K562 (cell line): ENCODE measurements around the gene SMC3. TPM values are rescaled to one million over a fixed set of nuclear protein-coding genes. Genes with fewer than 3 reads are reported as not detected.

Experiments
- ATAC-seq: fragments of 200-7000 bp; cut with Tn5 transposase; 3 replicates; pipeline ENCODE4 v1.9.1; 2020; ENCODE audit warnings: moderate library complexity
- BruUV-seq: library from RNA; stranded (reverse); fragments of 400-500 nt; replicated peaks from 2 replicates; lab custom pipeline; 2021; lab: Mats Ljungman, UMichigan
- CTCF ChIA-PET: fragments of 300-600 bp; formaldehyde crosslinking; extraction: SDS; loops from one replicate; lab custom pipeline; 2021; ENCODE audit warnings: low intra/inter-chr PET ratio; lab: Yijun Ruan, JAX
- POLR2A ChIA-PET: fragments of 300-600, 350-650 bp; sonication (Branson Sonifier 250); formaldehyde crosslinking; extraction: SDS; loops from one replicate; lab custom pipeline; 2021; ENCODE audit warnings: antibody characterized with exemption, inconsistent platforms; lab: Yijun Ruan, JAX
- DNase-seq, 4 experiments: peaks; one replicate each; pipeline versions ENCODE4 v3.0.0 to v3.0.0-alpha.2; 2011 to 2018; ENCODE audit warnings: low spot score in 3 of 4, mixed read lengths in 3 of 4; ENCODE audit errors: extremely low read depth in 1 of 4
- FAIRE-seq: peaks from 2 replicates; lab custom pipeline; 2011; peaks lifted over from hg19 to GRCh38; lab: Jason Lieb, UNC
- H2AFZ ChIP-seq: 2 replicates; pipeline ENCODE4 v1.6.0; 2011; ENCODE audit warnings: low read depth, low read length, control low read depth, inconsistent platforms
- H3K27ac ChIP-seq: fragments of 200-600 bp; 3 replicates; pipeline ENCODE4 v1.8.0; 2011; ENCODE audit warnings: low read depth, mild to moderate bottlenecking, control low read depth, inconsistent platforms, low read length, moderate library complexity, mixed read lengths; ENCODE audit errors: extremely low read depth
- H3K27me3 ChIP-seq, 2 experiments: fragments of 300-600 bp in 1 of 2; 2 replicates in 1 of 2; 3 replicates in 1 of 2; pipeline versions ENCODE4 v1.6.0 to v1.8.0; 2011; ENCODE audit warnings: inconsistent platforms in 2 of 2, low read length in 2 of 2, mild to moderate bottlenecking in 1 of 2, mixed read lengths in 1 of 2, moderate library complexity in 1 of 2; ENCODE audit not compliant: control insufficient read depth in 2 of 2, insufficient read depth in 2 of 2
- H3K36me3 ChIP-seq: fragments of 300-600 bp; 3 replicates; pipeline ENCODE4 v1.8.0; 2011; ENCODE audit warnings: mild to moderate bottlenecking, low read length, inconsistent platforms; ENCODE audit not compliant: control insufficient read depth, insufficient read depth
- H3K4me1 ChIP-seq, 2 experiments: fragments of 200-600 bp in 1 of 2; replicated peaks in 1 of 2; 2 replicates in 1 of 2; 3 replicates in 1 of 2; pipeline versions ENCODE4 v1.5.1 to v1.8.0; 2011; ENCODE audit warnings: inconsistent platforms in 2 of 2, low read length in 2 of 2, mild to moderate bottlenecking in 1 of 2, mixed read lengths in 1 of 2, moderate library complexity in 1 of 2; ENCODE audit not compliant: control insufficient read depth in 2 of 2, insufficient read depth in 2 of 2
- H3K4me2 ChIP-seq: 2 replicates; pipeline ENCODE4 v1.6.1; 2011; ENCODE audit warnings: low read length, control low read depth, inconsistent platforms, mixed read lengths; ENCODE audit not compliant: insufficient read depth
- H3K4me3 ChIP-seq: fragments of 200-600 bp; sonication (generic), shearing (Covaris generic); 2 replicates; pipeline ENCODE4 v1.5.1; 2016; ENCODE audit warnings: control low read depth, inconsistent platforms
- H3K79me2 ChIP-seq: fragments of 200-600 bp; 3 replicates; pipeline ENCODE4 v1.8.0; 2011; ENCODE audit warnings: low read length, inconsistent platforms; ENCODE audit not compliant: control insufficient read depth, insufficient read depth
- H3K9ac ChIP-seq, 2 experiments: 2 replicates each; pipeline versions ENCODE4 v1.6.0 to v1.6.1; 2011; ENCODE audit warnings: low read depth in 2 of 2, low read length in 2 of 2, control low read depth in 1 of 2, inconsistent platforms in 1 of 2, mild to moderate bottlenecking in 1 of 2, mixed read lengths in 1 of 2; ENCODE audit not compliant: insufficient read depth in 1 of 2
- H3K9me1 ChIP-seq: one replicate; pipeline ENCODE4 v1.6.0; 2011; ENCODE audit warnings: inconsistent platforms, mild to moderate bottlenecking, low read length, moderate library complexity; ENCODE audit not compliant: control insufficient read depth, insufficient read depth
- H3K9me3 ChIP-seq: replicated peaks from 2 replicates; pipeline ENCODE4 v1.5.1; 2011; ENCODE audit warnings: low read depth, low read length, inconsistent platforms; ENCODE audit not compliant: control insufficient read depth, insufficient read depth
- H4K20me1 ChIP-seq: replicated peaks from 2 replicates; pipeline ENCODE4 v1.6.1; 2011; ENCODE audit warnings: low read length, inconsistent platforms, mixed read lengths; ENCODE audit not compliant: control insufficient read depth, insufficient read depth
- CHD2 ChIP-seq: IDR thresholded peaks from 2 replicates; pipeline ENCODE4 v1.6.1; 2011; ENCODE audit warnings: low read depth, low read length
- ETV5 ChIP-seq: sonication (generic); formaldehyde crosslinking; IDR thresholded peaks from 2 replicates; pipeline ENCODE4 v1.4.0; 2020; ENCODE audit warnings: low read depth, mild to moderate bottlenecking, missing genetic modification reagents
- RAD21 ChIP-seq, 2 experiments: fragments of 250-450 bp in 1 of 2; fragments of 450-650 bp in 1 of 2; sonication (Bioruptor Pico) in 1 of 2; formaldehyde crosslinking in 1 of 2; IDR thresholded peaks in 1 of 2; conservative IDR thresholded peaks in 1 of 2; 2 replicates each; pipeline versions ENCODE4 v1.4.0 to v1.8.0; 2020 to 2022; ENCODE audit warnings: mild to moderate bottlenecking in 2 of 2, moderate library complexity in 1 of 2
- RBBP5 ChIP-seq: fragments of 200-600 bp; sonication (generic); IDR thresholded peaks from 2 replicates; pipeline ENCODE4 v1.6.1; 2012; ENCODE audit warnings: borderline replicate concordance, mild to moderate bottlenecking, low read length, control low read depth, inconsistent platforms; ENCODE audit not compliant: insufficient read depth, poor library complexity, severe bottlenecking
- SMC3 ChIP-seq: conservative IDR thresholded peaks from 2 replicates; pipeline ENCODE4 v1.6.1; 2011; ENCODE audit warnings: low read depth, low read length, improper control_type of control experiment; ENCODE audit not compliant: insufficient read depth
- ZNF407 ChIP-seq: fragments of 450-650 bp; IDR thresholded peaks from 2 replicates; pipeline ENCODE4 v1.6.1; 2016; ENCODE audit warnings: low read depth
- ZNF583 ChIP-seq: fragments of 250-450 bp; sonication (Bioruptor Pico); IDR thresholded peaks from 2 replicates; pipeline ENCODE4 v1.4.0; 2020
- WGBS: fragments of 100-300 bp; shearing (Covaris generic); methylation state at CpG from one replicate; pipeline ENCODE4 v1.1.6; 2016; ENCODE audit warnings: low coverage, mixed read lengths; ENCODE audit not compliant: insufficient coverage; ENCODE audit errors: missing lambda C conversion rate; 5-methylcytosine and 5-hydroxymethylcytosine counted together
- in situ Hi-C: fragments of 300-500 bp; cut with MboI; formaldehyde crosslinking; loops from 4 replicates; pipeline ENCODE4 v1.15.0; 2018; ENCODE audit warnings: inconsistent platforms, mixed read lengths
- intact Hi-C: fragments of 100-400 bp; cut with micrococcal nuclease; formaldehyde crosslinking; loops from 2 replicates; pipeline ENCODE4 v1.14.2; 2022
- polyA plus RNA-seq, 8 experiments: library from polyadenylated mRNA; depleted of rRNA in 4 of 8; stranded (reverse) in 5 of 8; unstranded in 3 of 8; fragments of >200 nt; fragmentation: Nextera tagmentation in 2 of 8; fragmentation: Illumina TruSeq in 1 of 8; extraction: Ambion mirVana in 2 of 8; extraction: Trizol in 1 of 8; gene quantifications; 2 replicates each; pipeline versions ENCODE4 v1.2.1 to v1.2.3, GENCODE V29; 2011 to 2014; ENCODE audit warnings: inconsistent platforms in 1 of 8, missing spikeins in 1 of 8
- total RNA-seq, 7 experiments: library from RNA; depleted of rRNA in 6 of 7; stranded (reverse); fragments of >200 nt in 6 of 7; fragmentation: Illumina TruSeq in 2 of 7; extraction: Trizol in 2 of 7; gene quantifications; 2 replicates each; pipeline versions ENCODE4 v1.2.1 to v1.2.3, GENCODE V29; 2011 to 2021; ENCODE audit warnings: low replicate concordance in 1 of 7
- TF ChIP-seq, protein P1 (sequence below): fragments of 250-450 bp; sonication (Bioruptor Pico); IDR thresholded peaks from 2 replicates; pipeline ENCODE4 v1.4.0; 2020; ENCODE audit warnings: mild to moderate bottlenecking, moderate library complexity

The SMC3 gene
- total and polyA plus RNA-seq, 9 of the 15 experiments (the other 6 are each of a cell fraction or from before 2014, with no cell fraction given), result 21.3 to 62.6 (median 39.3) TPM

DNA sequence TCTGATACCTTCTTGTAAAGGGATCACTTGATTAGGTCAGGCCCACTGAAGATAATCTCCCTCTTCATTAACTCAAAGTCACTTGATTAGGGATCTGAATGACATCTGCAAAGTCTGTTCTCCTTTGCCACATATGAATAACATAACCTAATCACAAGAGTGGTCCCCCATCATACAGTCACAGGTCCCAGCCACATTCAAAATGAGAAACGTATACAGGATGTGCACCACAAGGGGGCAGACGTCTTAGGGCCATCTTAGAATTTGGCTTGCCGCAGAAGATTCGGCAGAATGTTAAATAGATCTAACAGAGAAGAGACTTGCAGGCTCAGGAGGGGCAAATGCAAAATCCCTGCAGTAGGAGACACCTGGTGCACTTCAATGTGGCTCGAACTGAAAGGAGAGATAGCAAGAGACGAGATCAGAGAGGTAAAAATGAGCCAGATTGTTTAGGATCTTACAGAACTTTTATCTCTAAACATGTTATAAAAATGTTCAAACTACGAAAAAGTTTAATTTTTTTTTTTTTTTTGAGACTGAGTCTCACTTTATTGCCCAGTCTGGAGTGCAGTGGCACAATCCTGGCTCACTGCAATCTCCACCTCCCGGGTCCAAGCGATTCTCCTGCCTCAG is 10.4 kb upstream of the SMC3 start:
- CTCF ChIA-PET, result interaction anchor here (0.9 to 1.1 kb wide), 2 partner anchors 43 to 252 kb away, joined by 3 read pairs; partner anchors contain the start of gene SMNDC1
- no TSS peak for BruUV-seq
- FAIRE-seq, result peak; percentile 29
- DNase-seq, result peak; percentile 39 to 75 (median 48)
- Histone ChIP-seq H3K4me1 (peaks cover 0 to 2% of the 10 kb centered on the region in 2 experiments; a peak in 1 of 5 replicates), H2AFZ (peak overlapping the region; percentile 75), H3K79me2 (no peaks in the 10 kb centered on the region), H3K9me1 (no peaks in the 10 kb centered on the region), H3K4me2 (no peak overlapping the region), H3K27me3 (no peaks in the 10 kb centered on the region; a peak in 1 of 5 replicates), H3K36me3 (no peaks in the 10 kb centered on the region), H3K27ac (no peak overlapping the region), H3K4me3 (no peak overlapping the region), H4K20me1 (no peaks in the 10 kb centered on the region), H3K9ac (no peak overlapping the region), H3K9me3 (no peaks in the 10 kb centered on the region)
- in situ Hi-C loops (no loop called here), intact Hi-C loops (no loop called here)
- peak; percentile 91 for ATAC-seq
- WGBS, result 14% methylated on average over 8 of the region's 9 CpGs
- POLR2A ChIA-PET, result no interaction called here
- TF ChIP-seq RAD21 (CRISPR knock-in tag; conservative IDR thresholded peaks at IDR 0.05 in 1 of 2, IDR thresholded peaks at IDR 0.05 in 1 of 2) (peak; percentile 38 to 50), ZNF407 (no peak), SMC3 (peak; percentile 46; the same call in 1 of the 2 replicates), CHD2 (no peak), RBBP5 (no peak), ETV5 (CRISPR knock-in tag) (no peak), ZNF583 (CRISPR knock-in tag) (no peak)
- TF ChIP-seq, protein P1, sequence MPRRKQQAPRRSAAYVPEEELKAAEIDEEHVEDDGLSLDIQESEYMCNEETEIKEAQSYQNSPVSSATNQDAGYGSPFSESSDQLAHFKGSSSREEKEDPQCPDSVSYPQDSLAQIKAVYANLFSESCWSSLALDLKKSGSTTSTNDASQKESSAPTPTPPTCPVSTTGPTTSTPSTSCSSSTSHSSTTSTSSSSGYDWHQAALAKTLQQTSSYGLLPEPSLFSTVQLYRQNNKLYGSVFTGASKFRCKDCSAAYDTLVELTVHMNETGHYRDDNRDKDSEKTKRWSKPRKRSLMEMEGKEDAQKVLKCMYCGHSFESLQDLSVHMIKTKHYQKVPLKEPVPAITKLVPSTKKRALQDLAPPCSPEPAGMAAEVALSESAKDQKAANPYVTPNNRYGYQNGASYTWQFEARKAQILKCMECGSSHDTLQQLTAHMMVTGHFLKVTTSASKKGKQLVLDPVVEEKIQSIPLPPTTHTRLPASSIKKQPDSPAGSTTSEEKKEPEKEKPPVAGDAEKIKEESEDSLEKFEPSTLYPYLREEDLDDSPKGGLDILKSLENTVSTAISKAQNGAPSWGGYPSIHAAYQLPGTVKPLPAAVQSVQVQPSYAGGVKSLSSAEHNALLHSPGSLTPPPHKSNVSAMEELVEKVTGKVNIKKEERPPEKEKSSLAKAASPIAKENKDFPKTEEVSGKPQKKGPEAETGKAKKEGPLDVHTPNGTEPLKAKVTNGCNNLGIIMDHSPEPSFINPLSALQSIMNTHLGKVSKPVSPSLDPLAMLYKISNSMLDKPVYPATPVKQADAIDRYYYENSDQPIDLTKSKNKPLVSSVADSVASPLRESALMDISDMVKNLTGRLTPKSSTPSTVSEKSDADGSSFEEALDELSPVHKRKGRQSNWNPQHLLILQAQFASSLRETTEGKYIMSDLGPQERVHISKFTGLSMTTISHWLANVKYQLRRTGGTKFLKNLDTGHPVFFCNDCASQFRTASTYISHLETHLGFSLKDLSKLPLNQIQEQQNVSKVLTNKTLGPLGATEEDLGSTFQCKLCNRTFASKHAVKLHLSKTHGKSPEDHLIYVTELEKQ (CRISPR knock-in tag), result no peak
